ENCODE data around the gene TOM1L1.

Gene TOM1L1

DNA sequence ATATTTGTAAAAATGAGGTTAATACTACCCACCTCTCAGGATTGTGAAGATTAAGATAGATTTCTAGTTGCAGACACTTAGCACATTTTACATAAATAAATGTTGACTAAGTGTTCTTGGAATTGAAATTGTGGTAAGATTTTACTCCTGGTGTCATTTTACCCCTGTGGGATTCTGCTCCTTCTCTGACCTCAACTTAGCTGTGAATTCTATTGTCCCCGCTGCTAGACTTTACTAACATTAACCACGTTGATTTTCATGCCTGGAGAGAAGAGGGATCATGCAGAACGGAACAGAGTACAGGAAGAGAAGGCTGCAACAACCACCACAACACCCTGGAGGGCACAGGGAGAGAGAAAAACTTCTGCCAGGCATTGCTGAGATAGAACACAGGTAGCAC lies 2.1 kb upstream of the TOM1L1 start:
- DNase-seq (ENCODE audit: low read depth in 2 of 2, low spot score in 1 of 2) = no peak

DNA sequence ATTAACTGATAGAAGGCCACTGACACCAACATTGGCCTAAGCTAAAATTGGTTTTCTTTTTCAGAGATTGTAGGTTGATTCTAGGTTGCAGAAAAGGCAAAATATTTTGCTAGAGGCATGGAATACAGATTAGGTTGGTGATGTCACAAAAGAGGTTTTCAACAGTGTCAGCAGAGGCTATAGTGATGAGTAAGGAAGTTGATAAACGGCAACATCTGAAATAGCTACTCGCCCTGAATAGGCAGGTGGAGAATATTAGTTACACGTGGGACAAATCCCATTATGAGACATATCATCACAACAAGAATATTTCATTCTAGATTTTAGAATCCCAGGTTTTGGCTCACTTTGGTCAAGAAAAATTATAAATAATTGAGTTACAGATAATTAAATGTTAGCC lies 1.5 kb upstream of the TOM1L1 start:
- DNase-seq (ENCODE audit: low read depth in 2 of 2, low spot score in 1 of 2) = no peak

DNA sequence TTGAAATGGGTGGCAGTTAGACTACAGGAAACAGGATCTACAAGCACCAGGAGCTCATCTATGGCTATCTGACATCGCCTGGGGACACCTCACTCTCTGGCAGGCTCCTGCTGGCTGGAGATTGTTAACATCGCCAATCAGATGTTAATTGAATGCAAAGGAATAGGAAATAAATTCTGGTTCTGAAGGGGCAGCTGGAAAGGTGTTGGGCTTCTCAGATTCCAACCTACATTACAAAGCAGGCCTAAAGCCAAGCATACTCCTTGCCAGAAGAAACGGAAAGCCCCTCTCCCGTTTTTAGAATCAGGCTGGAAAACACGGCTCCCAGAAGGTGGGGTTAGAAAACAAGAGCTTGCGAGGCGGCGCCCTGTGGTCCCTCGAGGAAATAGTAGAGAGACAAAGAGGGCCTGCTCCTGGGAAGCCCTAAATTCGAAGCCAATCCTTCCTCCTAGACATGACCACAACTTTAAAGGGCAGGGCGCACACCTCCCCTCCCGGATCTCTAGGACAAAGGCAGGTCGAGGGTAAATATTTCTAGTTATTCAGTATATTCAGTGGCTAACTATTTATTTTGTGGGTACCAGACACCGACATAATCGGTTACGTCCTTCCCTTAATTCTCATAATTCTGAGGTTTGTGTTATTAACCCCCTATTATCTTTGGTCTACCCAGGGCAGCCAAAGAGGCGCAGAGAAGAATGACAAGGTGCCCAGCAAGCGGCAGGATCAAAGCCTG lies 763 bp upstream of the TOM1L1 start:
- DNase-seq (ENCODE audit: low read depth in 2 of 2, low spot score in 1 of 2) = no peak

DNA sequence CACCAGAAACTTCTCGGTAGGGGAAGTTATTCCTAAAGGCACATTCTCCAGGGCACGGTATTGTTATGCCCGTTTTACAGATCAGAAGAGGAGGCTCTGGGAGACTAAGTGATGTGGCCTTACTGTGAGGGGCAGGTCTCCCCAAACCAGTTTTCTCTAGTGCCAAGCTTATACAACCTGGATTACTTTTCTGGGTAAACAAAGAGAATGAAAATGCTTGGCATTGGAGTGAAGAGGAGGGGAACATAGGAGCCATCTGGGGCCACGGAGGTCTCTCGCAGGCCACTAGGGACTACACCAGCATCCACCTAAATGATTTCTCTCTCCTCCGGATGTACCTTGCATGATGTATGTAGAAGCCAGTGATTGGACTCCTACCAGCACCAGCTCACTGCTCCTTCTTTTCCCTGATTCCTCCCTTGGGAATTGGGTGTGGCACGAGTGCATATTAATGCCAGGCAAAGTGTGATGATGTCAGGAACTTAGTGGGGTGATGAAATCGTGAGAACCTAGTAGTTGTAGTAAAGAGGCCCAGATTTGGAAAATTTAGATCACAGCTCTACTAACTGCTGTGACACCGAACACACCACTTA lies 674 bp downstream of the TOM1L1 start:
- no peak for DNase-seq (ENCODE audit: low read depth in 2 of 2, low spot score in 1 of 2)

DNA sequence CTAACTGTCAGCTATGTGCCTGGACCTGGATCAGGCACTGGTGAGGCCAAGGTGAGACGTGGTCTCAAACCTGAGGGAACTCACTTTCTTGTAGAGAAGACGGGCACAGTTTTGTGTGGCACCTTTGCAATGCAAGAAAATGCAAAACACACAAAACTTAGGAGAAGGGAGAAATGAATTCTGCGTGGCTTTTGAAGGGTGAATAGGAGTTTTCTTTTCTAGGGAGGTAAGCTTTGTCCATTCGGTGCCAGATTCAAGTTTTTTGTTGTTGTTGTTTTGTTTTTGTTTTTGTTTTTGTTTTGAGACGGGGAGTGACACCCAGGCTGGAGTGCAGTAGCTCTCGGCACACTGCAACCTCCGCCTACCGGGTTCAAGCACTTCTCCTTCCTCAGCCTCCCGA lies 1.4 kb downstream of the TOM1L1 start:
- no peak for DNase-seq (ENCODE audit: low read depth in 2 of 2, low spot score in 1 of 2)

DNA sequence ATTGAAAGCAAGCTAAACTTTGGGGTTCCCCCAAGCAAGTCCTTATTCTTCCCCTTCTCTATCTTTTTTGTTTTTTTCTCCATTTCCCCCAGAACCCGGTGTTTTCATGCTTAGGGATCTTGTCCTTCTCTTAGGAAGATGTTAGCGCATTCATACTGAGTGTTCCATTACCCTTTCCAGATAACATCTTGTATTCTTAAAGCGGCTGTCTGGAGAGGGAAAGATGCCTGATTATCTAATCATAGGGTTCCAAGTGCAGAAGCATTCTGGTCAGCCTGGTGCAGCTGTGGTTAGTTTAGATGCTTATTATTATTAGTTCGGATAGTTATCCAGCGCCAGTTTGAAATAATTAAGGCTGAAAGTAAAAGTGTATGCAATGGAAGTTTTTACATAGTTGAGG lies 2.0 kb downstream of the TOM1L1 start:
- DNase-seq (ENCODE audit: low read depth in 2 of 2, low spot score in 1 of 2) = no peak

DNA sequence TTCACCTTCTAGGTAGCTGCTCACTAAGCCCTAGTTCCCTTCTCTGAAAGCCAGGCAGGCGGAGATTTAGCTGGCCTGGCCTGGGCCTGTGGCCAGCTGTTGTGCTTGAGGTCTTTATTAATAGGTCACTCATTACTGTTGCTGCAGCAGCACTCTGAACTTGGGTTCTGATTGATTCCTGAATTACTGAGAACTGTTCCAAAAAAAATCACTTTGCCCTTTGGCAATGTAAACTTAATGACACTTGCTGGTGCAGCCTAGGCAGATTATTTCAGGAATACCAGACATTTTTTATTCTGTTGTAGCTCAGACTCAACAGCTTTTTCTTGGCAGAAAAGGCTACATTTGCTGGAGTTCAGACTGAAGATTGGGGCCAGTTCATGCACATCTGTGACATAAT lies 2.7 kb downstream of the TOM1L1 start:
- DNase-seq (ENCODE audit: low read depth in 2 of 2, low spot score in 1 of 2) = no peak

DNA sequence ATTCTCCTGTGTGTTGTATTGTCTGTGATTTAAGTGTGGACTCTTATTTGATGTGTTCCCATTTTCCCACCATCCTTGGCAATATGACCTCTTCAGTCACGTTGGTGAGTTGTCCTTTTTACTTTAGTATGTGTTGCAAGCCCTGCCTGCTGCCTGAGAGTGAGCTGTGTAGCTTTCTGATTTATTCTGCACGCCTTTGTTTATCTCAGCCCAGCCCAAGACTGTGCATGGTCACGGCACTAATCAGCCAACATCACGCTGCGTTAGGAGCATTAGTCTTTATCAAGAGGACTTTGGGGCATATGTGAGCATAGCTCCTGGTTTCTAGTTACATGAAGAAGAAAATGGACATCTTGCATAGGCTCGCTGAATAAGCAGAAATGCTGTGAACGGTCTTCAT lies 6.0 kb downstream of the TOM1L1 start:
- DNase-seq (ENCODE audit: low read depth in 2 of 2, low spot score in 1 of 2) = no peak

DNA sequence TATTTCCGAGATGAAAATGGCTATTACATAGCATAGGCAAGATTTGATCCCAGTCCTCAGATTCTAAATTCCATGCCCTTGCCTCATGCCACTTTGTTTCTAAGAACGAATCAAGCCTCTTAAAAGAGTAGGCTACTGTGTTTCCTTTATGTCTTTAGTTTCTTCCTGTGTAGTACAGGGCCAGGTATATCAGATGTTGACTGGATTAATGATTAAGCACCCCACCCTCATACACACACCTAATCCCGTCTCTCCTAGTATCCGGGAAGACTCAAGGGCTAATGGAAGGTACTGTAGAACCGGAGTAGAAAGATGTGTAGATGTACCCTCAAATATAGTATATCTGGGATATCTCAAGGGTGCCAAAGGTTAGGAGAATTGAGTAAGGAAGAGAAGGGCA lies 6.7 kb downstream of the TOM1L1 start:
- DNase-seq (ENCODE audit: low read depth in 2 of 2, low spot score in 1 of 2) = no peak

DNA sequence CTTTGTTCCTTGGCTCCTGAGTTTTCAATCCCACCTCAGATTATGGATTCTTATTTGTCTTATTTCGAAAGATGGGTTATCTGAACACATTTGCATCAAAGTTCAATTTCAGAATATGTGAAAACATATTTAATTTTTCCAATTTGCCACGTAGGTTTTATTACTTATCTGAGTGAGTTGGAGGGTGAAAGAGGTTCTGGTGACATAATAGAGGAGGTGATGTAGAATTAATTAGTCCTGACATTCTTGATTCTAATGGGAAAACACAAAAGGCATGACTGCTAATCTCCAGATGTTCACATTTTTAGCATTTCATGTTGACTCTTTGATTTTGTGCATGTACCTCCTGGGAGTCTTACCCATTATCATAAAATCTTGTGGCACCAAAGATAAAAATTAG lies 9.1 kb downstream of the TOM1L1 start:
- no peak for DNase-seq (ENCODE audit: low read depth in 2 of 2, low spot score in 1 of 2)

DNA sequence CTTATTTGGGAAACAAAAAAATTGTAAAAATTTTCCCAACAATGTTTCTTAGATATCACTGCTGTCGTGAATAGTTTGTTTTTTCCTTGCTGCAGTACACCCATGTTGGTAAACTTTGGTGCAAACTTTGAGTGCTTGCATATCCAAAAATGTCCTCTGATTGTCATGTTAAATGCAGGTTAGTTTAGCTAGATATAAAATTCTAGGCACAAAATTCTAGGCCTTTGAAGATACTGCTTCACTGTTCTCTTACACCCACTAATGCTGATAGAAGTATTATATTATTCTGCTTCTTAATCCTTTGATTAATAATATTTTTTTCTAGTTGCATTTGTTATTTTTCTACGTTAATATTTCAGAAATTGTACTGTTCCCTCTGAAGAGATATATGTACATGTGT lies 16.1 kb downstream of the TOM1L1 start:
- no peak for DNase-seq (ENCODE audit: low read depth in 2 of 2, low spot score in 1 of 2)

DNA sequence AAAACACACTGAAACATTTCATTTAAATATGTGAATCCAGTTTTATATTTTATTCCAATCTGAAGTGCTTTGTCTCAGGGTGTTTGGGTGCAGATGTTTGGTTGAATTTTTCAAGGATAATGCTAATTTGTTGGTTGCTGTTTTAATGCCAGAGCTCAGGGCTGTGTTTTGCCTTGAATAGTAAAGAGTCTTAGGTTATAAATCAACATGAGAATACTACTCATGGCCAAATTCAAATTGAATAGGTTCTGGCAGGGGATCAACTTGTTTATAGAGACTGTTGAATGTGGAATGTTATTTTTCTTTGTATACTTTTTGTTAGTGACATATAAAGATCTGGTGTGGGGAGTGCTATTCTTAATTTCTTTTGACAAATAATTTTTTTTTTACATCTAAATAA lies 18.8 kb downstream of the TOM1L1 start:
- no peak for DNase-seq (ENCODE audit: low read depth in 2 of 2, low spot score in 1 of 2)

DNA sequence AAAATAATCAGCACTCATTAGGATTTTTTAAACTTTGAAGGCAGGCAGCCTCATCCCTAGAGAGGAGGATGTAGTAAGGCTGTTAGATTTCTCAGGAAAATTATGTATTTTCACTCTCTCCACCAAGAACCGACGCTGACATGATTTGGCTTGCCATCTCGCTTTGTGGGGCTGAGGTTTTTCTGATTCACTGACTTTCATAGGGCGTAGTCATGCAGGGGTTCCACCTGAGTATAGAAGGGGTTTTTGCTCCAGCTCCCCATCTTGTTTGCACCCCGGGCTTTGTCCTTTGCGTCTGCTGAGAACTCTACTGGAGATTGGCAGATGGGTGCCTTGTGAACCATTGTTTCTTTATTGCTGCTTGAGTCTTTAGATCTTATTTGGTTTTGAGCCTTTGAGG lies 20.2 kb downstream of the TOM1L1 start:
- no peak for DNase-seq (ENCODE audit: low read depth in 2 of 2, low spot score in 1 of 2)

DNA sequence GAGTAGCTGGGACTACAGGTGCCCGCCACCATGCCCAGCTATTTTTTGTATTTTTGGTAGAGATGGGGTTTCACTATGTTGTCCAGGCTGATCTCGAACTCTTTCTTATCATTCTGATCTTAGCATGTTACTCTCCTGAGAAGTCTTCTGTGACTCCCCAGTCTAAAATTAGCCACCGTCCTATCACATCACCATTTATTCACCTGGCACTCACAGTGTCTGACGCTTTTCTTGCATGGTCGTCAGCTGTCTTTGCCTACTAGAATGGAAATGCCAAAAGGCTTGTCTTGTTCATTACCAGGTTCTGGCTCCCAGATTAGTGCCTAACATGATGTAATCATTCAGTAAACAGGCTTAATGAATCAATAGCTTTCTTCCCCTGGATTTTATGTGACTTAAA lies 23.8 kb downstream of the TOM1L1 start:
- DNase-seq (ENCODE audit: low read depth in 2 of 2, low spot score in 1 of 2) = no peak

DNA sequence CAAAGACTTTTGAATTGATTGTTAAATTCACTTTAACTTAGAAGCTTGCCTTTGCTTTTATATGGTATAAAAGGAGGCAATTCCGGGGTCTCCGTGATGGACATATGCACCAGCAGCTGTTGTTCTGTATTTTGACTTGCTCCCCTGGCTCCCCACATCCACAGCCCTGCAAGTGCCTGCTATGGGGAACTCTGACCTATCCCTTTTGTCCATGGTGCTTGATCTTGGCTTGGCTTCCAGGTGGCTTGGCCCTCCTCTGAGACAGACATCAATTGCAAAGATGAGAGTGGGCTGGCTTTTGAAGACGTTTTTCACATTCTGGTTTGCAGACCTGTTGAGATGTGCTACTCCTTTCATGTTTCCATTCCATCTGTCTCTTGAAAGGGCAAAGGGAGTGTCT lies 26.9 kb downstream of the TOM1L1 start:
- DNase-seq (ENCODE audit: low read depth in 2 of 2, low spot score in 1 of 2) = no peak

DNA sequence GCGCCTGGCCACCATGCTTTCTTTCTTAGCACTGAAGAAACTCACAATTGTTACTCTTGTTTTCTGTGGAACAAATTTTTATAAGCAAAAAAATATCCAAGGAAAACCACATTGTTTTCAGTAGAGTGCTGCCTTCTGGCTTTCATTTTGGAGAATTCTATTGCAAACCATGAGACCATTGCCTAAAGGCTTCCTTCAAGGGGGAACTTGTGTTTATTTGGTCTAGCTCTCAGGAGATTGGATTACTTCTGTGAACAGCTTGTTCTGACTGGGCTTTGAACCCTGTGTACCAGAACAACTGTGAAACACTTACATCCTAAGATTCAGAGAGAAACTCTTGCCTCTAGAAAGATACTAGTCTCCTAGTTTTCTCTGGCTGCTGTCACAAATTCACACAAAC lies 32.1 kb downstream of the TOM1L1 start:
- no peak for DNase-seq (ENCODE audit: low read depth in 2 of 2, low spot score in 1 of 2)

DNA sequence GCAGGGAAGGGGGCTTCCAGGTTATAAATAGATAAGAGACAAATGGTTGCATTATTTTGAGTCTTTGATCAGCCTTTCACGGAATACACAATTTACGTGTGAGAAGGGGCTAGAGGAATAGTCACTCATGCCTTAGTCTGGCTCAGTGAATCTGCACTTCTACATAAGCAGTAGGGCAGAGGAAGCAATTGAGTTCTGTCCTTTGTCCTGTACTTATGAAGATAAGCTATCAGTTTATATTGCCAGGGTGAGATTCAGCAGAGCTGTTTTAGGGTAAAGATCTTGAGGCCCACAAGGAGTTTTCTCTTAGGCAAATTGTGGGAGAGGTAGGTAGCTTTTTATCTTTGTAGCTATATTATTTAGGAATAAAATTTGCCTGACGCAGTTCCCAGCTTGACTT lies 33.3 kb downstream of the TOM1L1 start:
- DNase-seq (ENCODE audit: low read depth in 2 of 2, low spot score in 1 of 2) = no peak

DNA sequence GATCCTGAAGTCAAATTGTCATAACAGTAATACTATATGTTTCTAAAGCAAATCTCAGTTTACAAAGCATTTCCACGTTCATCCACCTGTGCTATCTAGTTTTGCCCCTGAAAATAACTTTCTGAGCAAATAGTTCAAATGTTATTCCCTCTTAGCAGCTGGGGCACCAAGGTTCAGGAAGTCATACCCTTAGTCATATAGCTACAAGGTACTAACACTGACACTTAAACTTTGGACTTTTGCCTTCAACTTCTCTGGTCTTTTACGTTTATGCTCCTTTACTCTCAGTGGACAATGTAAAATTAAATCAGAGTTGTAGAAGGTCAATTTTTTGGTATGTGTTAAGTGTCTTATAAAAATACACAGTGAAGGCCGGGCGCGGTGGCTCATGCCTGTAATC lies 34.8 kb downstream of the TOM1L1 start:
- DNase-seq (ENCODE audit: low read depth in 2 of 2, low spot score in 1 of 2) = no peak

DNA sequence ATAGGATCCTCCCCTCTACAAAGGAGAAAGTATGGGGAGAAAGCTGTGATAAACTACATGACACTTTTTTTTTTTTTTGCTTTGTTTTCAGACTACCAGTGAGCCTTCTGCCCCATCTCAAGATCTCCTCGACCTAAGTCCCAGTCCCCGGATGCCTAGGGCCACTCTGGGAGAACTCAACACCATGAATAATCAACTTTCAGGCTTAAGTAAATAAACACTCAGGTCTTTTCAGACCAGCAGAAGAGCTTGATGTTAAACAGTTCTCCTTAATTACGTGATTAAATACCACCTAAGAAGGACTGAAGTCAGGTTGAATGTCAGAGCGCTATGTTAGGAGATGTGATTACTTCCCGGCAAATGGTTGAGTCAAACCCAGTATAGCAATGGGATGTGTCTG lies 36.4 kb downstream of the TOM1L1 start:
- DNase-seq (ENCODE audit: low read depth in 2 of 2, low spot score in 1 of 2) = no peak

DNA sequence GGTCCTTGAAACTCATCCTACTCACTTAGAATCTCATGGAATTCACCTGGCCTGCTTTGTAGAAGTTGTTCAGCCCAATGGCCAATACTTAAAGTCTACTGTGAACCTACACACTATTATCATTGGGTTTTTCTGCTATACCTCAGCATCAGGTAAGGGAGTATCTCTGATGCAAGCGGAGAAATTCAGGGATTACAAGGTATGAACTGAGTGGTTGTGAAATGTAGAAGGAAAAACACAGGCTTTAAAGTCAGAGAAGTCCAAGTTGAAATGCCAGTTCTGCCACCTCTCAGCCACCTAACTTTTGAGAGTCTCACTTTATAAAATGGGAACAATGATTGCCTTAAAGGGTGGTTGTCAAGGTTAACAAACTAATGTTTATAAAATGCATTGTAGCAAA lies 36.8 kb downstream of the TOM1L1 start:
- no peak for DNase-seq (ENCODE audit: low read depth in 2 of 2, low spot score in 1 of 2)

DNA sequence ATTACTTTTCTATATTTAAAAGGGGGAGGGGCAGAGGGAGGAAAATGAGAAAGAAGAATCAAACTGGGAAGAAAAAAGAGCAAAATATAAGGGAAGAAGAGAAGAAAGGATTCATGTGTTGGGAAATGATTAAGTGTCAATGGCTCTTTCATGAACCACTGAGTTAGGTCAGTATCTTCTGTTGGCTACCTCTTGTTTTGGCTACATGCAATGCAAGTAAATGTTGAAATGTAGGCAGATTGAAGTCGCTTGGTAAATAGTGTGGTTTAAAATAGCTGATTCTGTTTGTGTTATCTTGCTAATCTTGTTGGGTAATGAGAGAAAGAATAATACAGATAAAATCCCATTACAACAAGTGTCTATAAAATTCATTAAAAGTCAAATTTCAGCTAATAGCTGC lies 40.6 kb downstream of the TOM1L1 start:
- no peak for DNase-seq (ENCODE audit: low read depth in 2 of 2, low spot score in 1 of 2)

DNA sequence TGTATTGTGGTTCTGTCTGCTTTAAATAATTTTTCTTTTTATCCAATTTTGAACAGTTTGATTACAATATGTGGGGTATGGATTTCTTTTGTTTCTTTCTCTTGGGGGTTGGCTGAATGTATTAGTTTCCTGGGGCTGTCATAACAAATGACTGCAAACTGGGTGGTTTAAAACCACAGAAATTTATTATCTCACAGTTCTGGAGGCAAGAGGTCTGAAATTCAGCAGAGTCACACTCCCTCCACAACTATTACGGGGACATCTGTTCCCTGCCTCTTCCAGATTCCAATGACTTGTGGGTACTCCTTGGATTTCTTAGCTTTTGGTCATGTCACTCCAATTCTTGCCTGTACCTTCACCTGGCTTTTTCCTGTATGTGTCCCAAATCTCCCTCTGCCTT lies 44.1 kb downstream of the TOM1L1 start:
- no peak for DNase-seq (ENCODE audit: low read depth in 2 of 2, low spot score in 1 of 2)

DNA sequence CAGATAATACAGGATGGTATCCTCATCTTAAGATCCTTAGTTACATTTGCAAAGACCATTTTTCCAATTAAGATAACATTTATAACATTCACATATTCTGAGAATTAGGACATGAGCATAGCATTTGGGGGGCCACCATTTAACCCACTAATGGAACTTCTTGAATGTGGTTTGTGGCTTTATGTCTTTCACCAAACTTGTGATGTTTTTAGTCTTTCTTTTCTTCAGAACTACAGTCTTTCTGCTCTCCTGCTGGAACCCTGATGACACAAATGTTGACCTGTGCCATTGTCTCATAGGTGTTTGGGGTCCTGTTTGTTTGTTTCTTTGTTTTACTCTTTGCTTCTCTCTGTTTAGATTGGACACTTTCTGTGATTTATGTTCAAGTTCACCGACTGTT lies 44.6 kb downstream of the TOM1L1 start:
- no peak for DNase-seq (ENCODE audit: low read depth in 2 of 2, low spot score in 1 of 2)
